ENCODE measurements around the gene TNS2.

DNA sequence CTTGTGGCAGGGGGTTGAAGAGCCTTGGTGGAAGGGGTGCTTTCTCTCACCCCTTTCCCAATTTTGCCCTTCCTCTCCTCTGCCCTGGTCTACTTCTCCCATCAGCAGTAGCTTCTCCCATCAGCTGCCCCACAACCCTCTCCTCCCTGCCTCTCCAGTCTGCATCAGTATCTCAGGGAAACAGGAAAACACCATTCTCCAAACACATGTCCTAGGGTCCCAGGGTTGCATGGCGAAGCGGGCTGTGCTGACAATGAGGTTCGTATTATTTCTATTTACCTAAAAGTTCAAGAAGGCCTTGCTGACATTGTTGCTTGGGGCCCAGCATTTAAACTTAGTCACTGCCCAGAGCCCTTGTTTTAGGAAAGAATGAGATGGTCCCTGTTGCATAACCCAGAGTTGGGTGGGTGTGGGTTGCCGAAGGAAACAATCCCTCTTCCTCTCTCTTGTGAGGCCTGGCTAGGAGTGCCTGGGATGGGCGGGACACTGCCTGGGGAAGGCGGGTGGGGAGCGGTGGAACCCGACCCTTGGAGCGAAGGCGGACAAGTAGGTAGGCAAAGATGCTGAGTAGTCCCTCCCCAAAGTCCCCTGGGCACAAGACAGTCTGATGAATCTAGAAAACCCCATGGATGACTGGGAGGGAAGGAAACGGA is 46.4 kb downstream of the TNS2 start:
- TF ChIP-seq, protein P1, sequence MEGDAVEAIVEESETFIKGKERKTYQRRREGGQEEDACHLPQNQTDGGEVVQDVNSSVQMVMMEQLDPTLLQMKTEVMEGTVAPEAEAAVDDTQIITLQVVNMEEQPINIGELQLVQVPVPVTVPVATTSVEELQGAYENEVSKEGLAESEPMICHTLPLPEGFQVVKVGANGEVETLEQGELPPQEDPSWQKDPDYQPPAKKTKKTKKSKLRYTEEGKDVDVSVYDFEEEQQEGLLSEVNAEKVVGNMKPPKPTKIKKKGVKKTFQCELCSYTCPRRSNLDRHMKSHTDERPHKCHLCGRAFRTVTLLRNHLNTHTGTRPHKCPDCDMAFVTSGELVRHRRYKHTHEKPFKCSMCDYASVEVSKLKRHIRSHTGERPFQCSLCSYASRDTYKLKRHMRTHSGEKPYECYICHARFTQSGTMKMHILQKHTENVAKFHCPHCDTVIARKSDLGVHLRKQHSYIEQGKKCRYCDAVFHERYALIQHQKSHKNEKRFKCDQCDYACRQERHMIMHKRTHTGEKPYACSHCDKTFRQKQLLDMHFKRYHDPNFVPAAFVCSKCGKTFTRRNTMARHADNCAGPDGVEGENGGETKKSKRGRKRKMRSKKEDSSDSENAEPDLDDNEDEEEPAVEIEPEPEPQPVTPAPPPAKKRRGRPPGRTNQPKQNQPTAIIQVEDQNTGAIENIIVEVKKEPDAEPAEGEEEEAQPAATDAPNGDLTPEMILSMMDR (IDR thresholded peaks at IDR 0.05) = no peak
- TF ChIP-seq POLR2A (IDR thresholded peaks at IDR 0.05) = no peak

All from transverse colon (tissue), 3 donors.